ENCODE measurements around the gene CCDC134. TPM values are rescaled to one million over a fixed set of nuclear protein-coding genes. Genes with fewer than 3 reads are reported as not detected.

Gene CCDC134
- 10.6 and 12.9 TPM in 2 replicates for total RNA-seq (2014; rRNA removed; shearing (Covaris generic))

DNA sequence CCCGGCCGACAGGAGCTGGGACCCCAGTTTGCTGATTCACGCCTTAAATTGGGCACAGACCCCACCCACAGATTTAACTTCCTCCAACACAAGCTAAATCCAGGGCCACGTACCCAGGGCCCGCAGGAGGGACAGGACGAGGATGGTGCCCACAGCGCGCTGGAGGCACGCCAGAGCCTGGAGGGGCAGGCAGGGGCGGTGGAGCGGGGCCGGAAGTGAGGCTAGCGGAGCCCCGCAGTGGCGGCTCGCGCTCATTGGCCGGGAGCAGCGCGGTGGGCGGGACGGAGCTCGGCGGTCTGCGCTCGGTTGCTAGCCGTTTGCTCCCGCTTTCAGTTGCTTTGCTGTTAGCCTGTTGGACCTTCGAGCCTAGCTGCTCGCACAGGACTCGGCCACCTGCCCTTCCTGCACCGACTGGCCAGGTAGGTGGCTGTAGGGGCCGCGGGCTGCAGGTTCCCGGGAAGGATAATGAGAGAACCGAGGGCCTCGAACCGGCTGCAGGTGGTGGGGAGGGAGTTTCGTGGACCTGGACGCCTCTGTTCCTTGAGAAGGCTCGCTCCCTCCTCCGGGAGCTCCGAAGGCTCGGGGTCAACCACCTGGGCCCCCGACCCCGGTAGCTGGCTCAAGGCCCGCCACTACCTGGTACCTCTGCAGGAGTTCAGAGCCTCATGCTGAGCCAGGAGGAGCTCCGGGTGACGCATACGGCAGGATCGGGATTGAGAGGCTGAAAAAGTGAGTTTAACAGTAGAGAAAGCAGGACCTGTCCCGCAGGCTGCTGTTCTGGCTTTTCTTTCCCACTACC is at the start of gene CCDC134:
CCDC134 (plus strand) TSS at position 332 of the 799 bp plus-strand sequence. CDS start 8,212 bp downstream, outside the sequence.
- DNase-seq (ENCODE audit: low read depth) = peak; percentile 97

DNA sequence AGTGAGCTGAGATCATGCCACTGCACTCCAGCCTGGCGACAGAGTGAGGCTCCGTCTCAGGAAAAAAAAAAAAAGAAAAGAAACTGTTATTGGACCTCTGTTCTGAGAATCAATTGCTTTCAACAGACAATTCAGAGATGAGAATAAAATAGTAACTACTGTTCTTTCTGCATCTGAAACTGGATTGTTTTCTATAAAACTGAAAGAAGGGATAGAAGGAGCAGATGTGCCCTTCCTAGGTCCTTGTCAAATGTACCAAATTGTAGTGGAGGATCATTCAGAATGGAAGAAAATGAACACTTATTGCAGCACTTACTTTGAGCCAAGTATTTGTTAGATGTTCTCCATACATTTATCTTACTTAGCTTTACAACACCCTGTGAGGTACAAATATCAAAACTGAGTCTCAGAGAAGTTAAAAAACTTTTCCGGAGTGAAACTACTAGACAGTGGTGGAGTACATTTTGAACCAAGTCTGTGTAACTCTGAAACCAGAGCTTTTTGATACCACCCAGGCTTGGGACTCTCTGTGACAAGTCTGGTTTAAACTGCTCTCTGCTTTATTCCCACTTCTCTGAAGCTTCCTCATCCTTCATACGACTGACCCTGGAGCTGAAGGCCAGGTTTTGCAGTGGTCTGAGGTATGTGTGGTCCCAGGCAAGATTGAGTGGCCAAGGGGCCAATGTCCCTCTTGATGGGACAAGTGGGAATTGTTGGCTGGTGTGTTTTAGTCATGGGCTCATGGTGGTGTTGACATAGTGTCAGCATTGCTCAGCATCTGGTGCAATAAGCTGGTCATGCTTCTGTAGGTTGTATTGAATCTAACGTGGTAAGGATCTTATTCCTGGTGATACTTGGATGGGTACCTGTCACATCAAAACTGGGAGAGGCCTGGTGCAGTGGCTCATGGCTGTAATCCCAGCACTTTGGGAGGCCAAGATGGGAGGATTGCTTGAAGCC is 48.2 kb upstream of the CCDC134 start:
- no peak for DNase-seq (ENCODE audit: low read depth)

DNA sequence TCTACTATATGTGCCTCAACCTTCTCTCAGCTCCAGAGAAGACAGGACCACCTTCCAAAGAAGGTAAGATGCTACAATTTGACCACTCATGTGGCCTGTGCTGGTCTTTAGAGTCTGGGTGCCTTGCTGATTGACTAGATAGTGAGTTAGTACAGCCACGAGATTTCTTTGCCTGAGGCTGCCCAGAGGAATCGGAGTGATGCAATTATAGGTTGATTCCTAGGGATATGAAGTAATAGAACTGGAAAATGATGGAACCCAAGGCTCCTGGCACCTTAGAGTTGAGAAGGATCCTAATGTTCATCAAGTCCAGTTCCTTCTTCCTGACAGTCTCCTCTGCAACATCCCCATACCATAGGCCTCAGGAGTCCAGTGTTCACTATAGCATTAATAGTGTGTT is 46.5 kb upstream of the CCDC134 start:
- no peak for DNase-seq (ENCODE audit: low read depth)

DNA sequence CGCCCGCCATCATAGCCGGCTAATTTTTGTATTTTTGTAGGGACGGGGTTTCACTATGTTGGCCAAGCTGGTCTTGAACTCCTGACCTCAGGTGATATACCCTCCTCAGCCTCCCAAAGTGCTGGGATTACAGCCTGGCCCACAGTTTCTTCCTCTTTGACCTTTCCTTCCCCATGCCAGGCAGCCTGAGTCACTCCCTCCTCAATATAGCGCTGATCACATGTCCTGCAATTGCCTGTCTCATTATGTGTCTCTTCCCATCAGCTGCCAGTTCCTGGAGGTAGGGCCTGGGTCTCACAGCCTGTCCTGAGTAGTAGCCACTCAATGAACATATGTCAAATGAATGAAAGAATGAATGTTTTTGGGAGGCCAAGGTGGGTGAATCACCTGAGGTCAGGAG is 43.0 kb upstream of the CCDC134 start:
- DNase-seq (ENCODE audit: low read depth) = no peak

DNA sequence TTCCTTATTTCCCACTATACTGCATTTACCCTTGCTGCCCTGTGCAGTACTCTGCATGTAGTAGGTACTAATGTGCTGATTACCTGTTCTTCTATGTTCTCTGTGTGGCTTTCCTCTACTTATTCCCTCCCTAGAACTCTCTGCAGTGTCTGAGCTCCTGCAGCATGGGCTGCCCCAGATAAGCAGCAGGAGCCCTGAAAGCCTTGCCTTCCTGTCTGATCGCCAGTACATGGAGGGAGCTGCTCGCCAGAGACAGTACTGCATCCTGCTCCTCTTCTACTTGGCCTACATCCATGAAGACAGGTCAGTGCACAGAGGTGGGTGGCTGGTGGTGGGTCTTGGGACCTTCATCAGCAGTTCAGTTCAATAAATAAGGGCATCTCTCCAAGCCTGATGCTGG is 42.2 kb upstream of the CCDC134 start:
- no peak for DNase-seq (ENCODE audit: low read depth)

DNA sequence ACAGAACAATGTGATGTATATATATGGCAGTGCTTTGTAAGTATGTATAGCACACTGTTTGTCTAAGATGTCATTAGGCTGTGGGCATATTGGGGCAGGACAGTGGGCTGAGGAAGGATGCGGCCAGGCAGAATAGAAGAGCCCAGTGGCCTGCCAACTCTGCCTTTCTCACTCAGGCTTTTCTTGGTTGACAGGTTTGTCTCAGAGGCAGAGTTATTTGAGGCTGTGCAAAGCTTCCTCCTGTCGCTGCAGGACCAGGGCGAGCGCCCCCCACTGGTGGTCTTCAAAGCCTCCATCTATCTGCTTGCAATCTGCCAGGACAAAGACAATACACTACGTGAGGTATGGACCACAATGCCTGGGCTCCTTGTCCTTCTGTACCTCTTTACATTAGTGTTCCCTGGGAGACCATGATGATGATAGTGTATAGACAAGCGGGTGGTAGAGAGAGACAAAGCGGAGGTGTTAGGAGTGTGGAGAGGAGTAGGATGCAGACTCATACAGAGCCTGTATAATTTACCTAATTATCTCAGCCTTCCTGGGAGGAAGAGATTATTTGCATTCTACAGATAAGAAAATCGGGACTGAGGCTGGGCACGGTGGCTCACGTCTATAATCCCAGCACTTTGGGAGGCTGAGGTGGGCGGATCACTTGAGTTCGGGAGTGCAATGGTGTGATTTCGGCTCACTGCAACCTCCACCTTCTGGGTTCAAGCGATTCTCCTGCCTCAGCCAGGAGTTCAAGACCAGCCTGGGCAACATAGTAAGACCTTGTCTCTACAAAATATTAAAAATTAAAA is 37.3 kb upstream of the CCDC134 start:
- peak; percentile 41 for DNase-seq (ENCODE audit: low read depth)

DNA sequence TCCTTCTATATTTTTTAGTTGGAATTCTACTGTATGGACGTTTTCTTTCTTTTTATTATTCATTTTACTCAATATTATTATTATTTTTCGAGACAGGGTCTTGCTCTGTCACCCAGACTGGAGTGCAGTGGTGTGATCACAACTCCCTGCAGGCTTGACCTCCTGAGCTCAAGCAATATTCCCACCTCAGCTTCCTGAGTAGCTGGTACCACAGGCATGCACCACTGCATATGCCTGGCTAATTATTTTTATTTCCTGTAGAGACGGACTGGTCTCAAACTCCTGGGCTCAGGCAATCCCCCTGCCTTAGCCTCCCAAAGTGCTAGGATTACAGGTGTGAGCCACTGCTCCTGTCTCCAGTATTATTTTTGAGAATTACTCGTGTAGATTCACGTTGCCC is 34.0 kb upstream of the CCDC134 start:
- no peak for DNase-seq (ENCODE audit: low read depth)

DNA sequence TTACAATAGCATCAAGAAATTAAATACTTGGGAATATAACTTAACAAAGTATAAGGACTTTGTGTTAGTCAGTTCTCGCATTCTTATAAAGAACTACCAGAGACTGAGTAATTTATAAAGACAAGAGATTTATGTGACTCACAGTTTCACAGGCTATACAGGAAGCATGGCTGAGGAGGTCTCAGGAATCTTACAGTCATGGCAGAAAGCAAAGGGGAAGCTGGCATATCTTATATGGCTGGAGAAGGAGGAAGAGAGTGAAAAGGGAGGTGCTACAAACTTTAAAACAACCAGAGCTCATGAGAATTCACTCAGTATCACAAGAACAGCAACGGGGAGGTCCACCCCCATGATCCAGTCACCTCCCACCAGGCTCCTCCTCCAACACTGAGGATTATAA is 32.0 kb upstream of the CCDC134 start:
- peak; percentile 61 for DNase-seq (ENCODE audit: low read depth)

DNA sequence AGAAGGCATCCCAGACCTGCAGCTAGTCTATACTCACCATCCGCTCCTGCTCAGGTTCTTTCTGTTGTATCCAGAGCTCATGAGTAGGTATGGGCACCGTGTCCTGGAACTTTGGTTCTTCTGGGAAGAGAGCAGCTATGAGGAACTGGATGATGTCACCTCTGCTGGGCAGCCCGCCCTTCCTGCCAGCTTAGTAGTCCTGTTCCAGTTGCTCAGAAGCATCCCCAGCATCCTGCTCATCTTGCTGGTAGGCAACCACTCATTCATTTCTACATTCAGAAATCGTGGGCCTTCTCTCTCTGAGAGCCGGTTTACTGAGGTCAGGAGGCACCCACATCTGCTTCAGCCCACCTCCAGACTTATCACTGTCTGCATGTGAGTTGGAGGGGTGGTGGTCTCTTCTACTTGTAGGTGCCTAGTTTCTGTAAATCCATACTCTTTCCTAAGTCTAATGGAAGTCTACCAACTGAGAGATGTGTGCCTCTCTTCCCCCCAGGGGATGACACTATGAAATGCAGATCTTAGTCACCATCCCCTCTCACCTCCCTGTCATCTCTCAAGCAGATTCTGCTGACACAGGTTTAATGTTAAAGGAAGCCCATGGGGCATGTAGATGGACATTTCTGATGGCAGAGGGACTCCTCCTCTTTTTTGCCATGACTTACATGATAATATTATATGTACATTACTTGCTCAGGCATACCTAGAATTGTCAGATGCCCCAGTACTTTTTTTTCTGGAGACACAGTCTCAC is 29.6 kb upstream of the CCDC134 start:
- DNase-seq (ENCODE audit: low read depth) = no peak

DNA sequence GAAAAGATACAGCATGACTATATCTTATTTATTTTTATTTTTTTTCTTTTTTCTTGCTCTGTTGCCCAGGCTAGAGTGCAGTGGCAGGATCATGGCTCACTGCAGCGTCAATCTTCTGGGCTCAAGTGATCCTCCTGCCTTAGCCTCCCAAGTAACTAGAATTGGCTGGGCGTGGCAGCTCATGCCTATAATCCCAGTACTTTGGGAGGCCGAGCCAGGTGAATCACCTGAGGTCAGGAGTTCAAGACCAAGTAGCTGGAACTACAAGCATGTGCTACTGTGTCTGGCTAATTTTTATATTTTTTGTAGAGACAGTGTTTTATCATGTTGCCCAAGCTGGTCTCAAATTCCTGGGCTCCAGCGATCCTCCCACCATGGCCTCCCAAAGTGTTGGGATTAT is 28.3 kb upstream of the CCDC134 start:
- no peak for DNase-seq (ENCODE audit: low read depth)

DNA sequence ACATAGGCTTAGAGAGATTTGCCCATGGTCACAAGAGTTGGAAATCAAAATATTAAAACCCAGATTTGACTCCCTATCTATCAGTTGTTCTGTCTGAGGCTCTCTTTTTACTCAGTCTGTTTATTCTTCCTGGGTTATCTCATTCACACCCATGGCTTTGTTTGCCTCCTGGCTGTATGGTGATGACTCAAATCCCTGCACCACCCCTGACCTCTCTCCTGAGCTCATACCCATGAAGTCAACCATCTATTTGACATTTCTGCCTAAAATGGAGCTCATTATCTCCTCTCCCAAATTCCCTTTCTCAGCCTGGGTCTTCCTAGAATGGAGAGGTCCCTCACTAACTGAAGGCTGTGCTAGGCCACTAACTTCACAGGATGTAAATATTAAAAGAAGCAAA is 27.8 kb upstream of the CCDC134 start:
- DNase-seq (ENCODE audit: low read depth) = peak; percentile 49

DNA sequence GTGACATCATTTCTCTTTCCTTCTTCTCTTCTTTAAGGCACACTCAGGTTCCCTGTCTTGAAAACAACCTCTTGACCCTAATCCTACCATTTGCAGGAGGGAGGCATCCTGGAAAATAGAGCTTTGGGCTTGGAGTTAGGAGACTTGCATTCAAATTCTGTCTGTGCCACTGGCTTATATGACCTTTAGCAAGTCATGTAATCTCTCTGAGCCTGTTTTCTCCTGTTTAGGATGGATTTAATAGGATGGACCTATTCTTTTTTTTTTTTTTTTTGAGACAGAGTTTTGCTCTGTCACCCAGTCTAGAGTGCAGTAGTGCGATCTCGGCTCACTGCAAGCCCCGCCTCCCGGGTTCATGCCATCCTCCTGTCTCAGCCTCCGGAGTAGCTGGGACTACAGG is 25.1 kb upstream of the CCDC134 start:
- no peak for DNase-seq (ENCODE audit: low read depth)

DNA sequence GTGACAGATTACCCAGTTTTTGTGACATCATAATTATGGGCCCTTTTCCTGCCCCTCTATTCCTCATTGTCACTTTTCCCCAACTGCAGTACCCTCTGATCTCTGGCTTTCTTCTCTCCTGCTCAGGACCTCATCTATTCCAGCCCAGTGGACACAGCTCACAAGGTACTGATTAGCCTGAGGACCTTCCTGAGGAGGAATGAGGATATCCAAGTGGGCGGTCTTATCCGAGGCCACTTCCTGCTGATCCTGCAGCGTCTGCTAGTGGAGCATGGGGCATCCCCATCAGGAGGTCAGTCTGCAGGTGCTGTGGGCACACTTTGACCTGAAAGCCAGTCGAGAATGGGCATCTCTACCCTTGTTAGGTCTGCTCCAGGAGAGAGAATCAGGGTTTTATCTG is 24.5 kb upstream of the CCDC134 start:
- DNase-seq (ENCODE audit: low read depth) = peak; percentile 8

DNA sequence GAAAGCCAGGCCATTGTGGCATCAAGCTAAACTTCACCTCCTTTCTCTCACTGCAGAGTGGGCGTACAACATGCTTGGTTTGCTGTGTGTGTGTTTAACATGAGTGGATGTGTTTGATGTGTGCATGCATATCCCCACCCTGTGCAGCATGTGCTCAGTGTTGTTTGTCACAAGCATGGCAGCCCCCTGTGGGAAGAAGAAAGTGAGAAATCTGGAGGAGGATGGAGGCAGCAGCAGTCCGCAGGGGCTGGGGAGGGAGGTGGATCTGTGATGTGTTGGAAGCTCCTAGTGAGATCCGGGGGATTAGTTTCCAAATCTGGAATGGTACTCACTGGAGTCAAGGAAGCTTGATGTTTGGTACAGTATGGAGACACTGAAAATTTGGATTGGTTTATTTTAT is 24.1 kb upstream of the CCDC134 start:
- DNase-seq (ENCODE audit: low read depth) = no peak

DNA sequence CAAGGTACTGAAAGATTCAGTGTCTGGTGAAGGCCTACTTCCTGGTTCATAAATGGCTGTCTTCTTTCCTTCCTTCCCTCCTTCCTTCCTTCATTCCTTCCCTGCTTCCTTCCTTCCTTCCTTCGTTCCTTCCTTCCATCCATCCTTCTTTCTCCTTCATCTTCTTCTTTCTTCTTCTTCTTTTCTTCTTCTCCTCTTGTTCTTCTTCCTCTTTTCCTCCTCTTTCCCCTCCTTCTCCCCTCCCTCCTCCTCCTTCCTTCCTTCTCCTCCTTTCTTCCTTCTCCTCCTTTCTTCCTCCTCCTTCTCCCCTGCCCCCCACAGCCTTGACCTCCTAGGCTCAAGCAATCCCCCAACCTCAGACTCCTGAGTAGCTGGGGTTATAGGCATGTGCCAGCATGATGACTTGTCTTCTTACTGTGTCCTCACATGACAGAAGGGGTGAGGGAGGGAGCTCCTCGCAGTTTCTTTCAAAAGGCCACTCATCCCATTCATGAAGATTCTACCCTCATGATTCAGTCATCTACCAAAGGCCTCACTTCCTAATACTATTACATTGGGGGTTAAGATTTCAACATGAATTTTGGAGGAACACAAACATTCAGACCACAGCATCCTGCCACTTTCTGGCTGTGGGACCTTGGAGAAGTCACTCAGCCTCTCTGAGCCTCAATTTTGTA is 22.6 kb upstream of the CCDC134 start:
- DNase-seq (ENCODE audit: low read depth) = no peak

DNA sequence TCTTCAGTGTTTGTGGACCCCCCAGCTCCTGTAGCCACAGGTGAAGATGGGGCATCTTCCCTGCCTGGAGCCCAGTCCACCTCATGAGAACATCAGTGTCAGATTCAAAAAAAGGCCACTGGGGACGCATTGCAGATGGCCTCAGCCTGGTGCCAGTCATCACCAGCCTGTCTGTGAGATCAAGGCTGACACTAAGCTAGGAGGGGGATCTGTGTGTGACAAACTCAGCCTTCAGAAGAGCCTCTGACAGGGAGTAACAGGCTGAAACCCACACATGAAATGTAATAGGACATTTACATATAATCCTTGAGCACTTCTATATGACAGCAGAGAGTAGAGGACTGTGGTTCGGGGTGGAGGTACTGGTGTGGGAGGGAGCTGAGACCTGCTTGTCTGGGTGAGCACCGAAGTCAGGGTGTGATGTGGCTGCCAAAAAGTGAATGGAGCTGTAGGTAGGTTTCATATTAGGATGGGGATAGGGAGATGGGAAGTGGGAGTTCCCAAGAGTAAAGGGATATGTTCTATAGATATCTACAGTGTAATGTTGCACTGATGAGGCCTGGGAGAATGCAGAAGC is 20.5 kb upstream of the CCDC134 start:
- no peak for DNase-seq (ENCODE audit: low read depth)

DNA sequence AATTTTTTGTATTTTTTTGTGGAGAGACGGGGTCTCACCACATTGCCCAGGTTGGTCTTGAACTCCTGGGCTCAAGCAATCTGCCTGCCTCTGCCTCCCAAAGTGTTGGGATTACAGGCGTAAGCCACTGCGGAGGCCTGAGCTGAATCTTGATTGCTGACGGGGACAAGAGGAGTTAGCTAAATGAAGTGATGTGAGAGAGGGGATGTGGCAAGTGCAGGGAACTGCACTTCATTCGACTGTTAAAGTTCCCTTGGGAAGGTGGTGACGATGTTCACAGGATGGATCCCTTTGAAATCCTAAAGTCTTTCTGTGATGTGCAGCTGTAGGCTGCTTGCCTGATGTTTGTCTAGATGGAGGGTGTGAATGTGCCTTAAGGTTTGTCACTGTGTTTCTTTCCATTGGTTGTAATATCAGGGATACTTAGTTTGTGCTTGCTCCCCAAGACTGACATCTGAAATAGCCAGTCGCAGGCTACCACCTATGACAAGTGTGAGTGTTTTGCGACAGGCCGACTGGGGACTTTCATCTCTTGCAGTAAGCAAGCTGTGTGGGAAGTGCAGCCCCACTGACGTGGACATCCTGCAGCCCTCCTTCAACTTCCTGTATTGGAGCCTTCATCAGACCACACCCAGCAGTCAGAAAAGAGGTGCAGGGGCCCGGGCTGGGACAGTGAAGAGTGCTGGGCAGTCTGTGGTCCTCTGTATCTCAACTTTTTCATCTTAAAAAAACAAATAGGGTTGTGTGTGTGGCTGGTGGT is 19.6 kb upstream of the CCDC134 start:
- DNase-seq (ENCODE audit: low read depth) = peak; percentile 51

DNA sequence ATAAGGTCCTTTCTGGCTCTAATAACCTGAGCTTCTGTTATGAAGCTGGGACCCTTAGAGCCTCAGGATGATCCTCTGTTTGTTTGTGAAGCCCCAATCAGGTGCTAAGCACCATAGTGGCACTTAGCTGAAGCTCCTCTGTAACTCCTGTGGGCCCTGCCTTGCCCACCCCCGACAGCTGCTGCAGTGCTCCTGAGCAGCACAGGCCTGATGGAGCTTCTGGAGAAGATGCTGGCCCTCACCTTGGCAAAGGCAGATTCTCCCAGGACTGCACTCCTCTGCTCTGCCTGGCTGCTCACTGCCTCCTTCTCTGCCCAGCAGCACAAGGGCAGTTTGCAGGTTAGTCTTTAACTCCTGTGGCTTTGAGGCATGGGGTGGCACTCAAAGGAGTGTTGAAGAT is 19.0 kb upstream of the CCDC134 start:
- DNase-seq (ENCODE audit: low read depth) = no peak

DNA sequence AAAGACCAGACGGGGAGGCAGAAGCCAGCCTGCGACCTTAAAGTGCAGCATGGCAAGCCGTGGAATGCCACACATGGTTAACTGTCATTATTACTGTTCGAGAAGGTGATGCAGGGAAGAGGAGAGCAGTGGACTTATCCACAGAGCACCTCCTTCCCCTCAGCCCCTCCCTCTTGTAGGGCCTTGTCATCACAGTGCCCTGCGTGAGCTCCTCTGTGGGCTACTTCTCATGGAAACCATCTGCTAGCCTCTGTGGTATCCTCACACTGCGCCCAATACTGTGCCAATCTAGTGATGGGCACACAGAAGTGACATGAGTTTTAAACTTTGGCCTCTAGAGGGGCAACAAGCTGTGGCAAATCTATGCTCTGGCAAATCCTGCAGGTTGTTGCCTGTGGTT is 18.2 kb upstream of the CCDC134 start:
- DNase-seq (ENCODE audit: low read depth) = no peak

Measured in Daoy (cell line).